K562 (cell line): Measurements from ENCODE around the gene FAM156A.

Experiments used
- CREM ChIP-seq: IDR thresholded peaks from 2 replicates; pipeline ENCODE4 v1.6.1; 2014; ENCODE audit warnings: antibody characterized with exemption, low read depth
- ELF4 ChIP-seq: fragments of 450-650 bp; formaldehyde crosslinking; IDR thresholded peaks from 2 replicates; pipeline ENCODE4 v1.4.0; 2022; ENCODE audit warnings: missing genetic modification characterization
- GATAD2B ChIP-seq: fragments of 450-650 bp; IDR thresholded peaks from 2 replicates; pipeline ENCODE4 v1.6.1; 2017; ENCODE audit warnings: mild to moderate bottlenecking, borderline replicate concordance
- HCFC1 ChIP-seq: IDR thresholded peaks from 2 replicates; pipeline ENCODE4 v1.6.1; 2012; ENCODE audit warnings: low read depth, low read length, improper control_type of control experiment
- SIN3A ChIP-seq, 2 experiments: fragments of 150-350 bp in 1 of 2; IDR thresholded peaks; 2 replicates each; pipeline ENCODE4 v1.6.1; 2011 to 2016; ENCODE audit warnings: borderline replicate concordance in 2 of 2, low read depth in 2 of 2, low read length in 2 of 2, mild to moderate bottlenecking in 2 of 2, moderate library complexity in 2 of 2; ENCODE audit not compliant: control insufficient read depth in 1 of 2
- SMARCE1 ChIP-seq: fragments of 450-650 bp; IDR thresholded peaks from 2 replicates; pipeline ENCODE4 v1.7.1; 2016; ENCODE audit warnings: mild to moderate bottlenecking
- STAT5B ChIP-seq: fragments of 250-450 bp; sonication (Bioruptor Pico); IDR thresholded peaks from 2 replicates; pipeline ENCODE4 v1.8.0; 2021; ENCODE audit warnings: mild to moderate bottlenecking, inconsistent platforms
- TARDBP ChIP-seq: fragments of 450-650 bp; IDR thresholded peaks from 2 replicates; pipeline ENCODE4 v1.6.1; 2016

- TF ChIP-seq SMARCE1 (no peak), SIN3A (IDR thresholded peaks at IDR 0.05; ENCODE audit: borderline replicate concordance in 2 of 2, control insufficient read depth in 1 of 2, low read depth in 2 of 2, low read length in 2 of 2) (no peak), GATAD2B (no peak), ELF4 (CRISPR knock-in tag) (no peak), STAT5B (CRISPR knock-in tag) (no peak), TARDBP (no peak), HCFC1 (no peak), CREM (no peak)
Measured at GRCh38 chrX:53004811-53005210, 46.5 kb upstream of the FAM156A start.
